Activated CD4-positive, alpha-beta memory T cell treated with anti-CD3 and anti-CD28 coated beads for 36 hours (primary cell): ENCODE results near the gene PLET1. TPM values are rescaled to one million over a fixed set of nuclear protein-coding genes. Genes with fewer than 3 reads are reported as not detected.

Experiments used
- CTCF ChIA-PET: fragments of 350-600 bp; sonication (Branson Sonifier 250); formaldehyde crosslinking; loops from one replicate; lab custom pipeline; 2021; ENCODE audit warnings: antibody characterized with exemption, inconsistent platforms; lab: Charles Lee
- POLR2A ChIA-PET: fragments of 350-600 bp; sonication (Branson Sonifier 250); formaldehyde crosslinking; loops from one replicate; lab custom pipeline; 2021; ENCODE audit warnings: antibody characterized with exemption; lab: Charles Lee
- DNase-seq: peaks from one replicate; pipeline ENCODE4 v3.0.0-alpha.2; 2020
- H3K27ac Mint-ChIP-seq: one replicate; pipeline ENCODE4 v1.8.0; 2021; ENCODE audit warnings: mixed read lengths
- H3K27me3 Mint-ChIP-seq: one replicate; pipeline ENCODE4 v1.8.0; 2021; ENCODE audit warnings: mixed read lengths
- H3K36me3 Mint-ChIP-seq: one replicate; pipeline ENCODE4 v1.8.0; 2021; ENCODE audit warnings: mixed read lengths
- H3K4me1 Mint-ChIP-seq: one replicate; pipeline ENCODE4 v1.8.0; 2021; ENCODE audit warnings: low read depth, mixed read lengths
- H3K4me3 Mint-ChIP-seq: one replicate; pipeline ENCODE4 v1.8.0; 2021; ENCODE audit warnings: mild to moderate bottlenecking, mixed read lengths
- H3K9me3 Mint-ChIP-seq: one replicate; pipeline ENCODE4 v1.8.0; 2021; ENCODE audit warnings: mixed read lengths
- intact Hi-C: fragments of 100-400 bp; cut with micrococcal nuclease; formaldehyde crosslinking; loops from one replicate; pipeline ENCODE4 v1.15.1; 2023
- total RNA-seq, 2 experiments: library from RNA; stranded (reverse); gene quantifications; one replicate each; pipeline ENCODE4 v1.2.3, GENCODE V29; 2021

The PLET1 gene
- total RNA-seq, 2 experiments from 2014 or later = not detected

DNA sequence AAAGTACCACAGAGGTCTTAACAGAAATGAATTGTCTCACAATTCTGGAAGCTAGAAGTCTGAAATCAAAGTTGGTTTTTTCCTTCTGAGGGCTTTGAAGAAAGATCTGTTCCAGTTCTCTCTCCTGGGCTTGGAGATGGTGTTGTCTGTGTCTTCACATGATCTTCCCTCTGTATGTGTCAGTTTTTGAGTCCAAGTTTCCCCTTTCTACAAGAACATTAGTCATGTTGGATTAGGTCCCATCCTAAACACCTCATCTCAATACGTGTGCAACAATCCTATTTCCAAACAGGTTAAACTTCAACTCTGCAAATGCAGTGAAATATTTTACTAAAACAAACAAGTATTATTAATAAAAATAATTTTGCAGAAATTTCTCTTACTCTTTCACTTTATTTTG is 37.5 kb downstream of the PLET1 start:
- ChIA-PET POLR2A (no interaction called here), CTCF (interaction anchor here (1.4 to 11.9 kb wide), 3 partner anchors 53 to 333 kb away, joined by 7 to 238 read pairs (median 20); no protein-coding TSS in a partner anchor)
- intact Hi-C loops = loop anchor here (10.0 kb wide), 1 partner anchor 1062 kb away; no protein-coding TSS in a partner anchor
- H3K4me3 Mint-ChIP-seq = no peak overlapping the region
- DNase-seq = no peak
- H3K4me1 Mint-ChIP-seq = peaks cover 15% of the 10 kb centered on the region
- H3K9me3 Mint-ChIP-seq = no peaks in the 10 kb centered on the region
- no peaks in the 10 kb centered on the region for H3K27me3 Mint-ChIP-seq
- H3K36me3 Mint-ChIP-seq = no peaks in the 10 kb centered on the region
- H3K27ac Mint-ChIP-seq = no peak overlapping the region

DNA sequence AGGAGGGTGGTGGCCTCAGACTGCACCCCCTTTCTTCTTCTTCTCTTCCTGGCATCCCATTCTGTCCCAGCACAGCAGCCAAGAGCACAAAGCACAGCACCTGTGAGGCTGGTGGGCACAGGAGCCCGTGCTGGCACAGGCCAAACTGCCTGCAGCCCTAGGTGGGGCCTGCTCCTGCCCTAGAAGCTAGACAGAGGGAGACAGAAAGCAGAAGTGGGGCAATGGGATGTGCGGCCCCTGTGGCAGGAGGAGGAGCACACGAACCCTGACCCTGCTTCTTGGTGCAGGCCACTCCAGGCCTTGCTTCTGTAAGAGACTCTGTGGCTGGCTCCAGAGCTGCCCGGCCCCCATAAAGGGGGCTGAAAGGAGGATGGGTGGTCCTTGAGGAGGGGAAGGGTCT is 38.4 kb downstream of the PLET1 start:
- intact Hi-C loops = loop anchor here (10.0 kb wide), 1 partner anchor 1062 kb away; no protein-coding TSS in a partner anchor
- no peak overlapping the region for H3K27ac Mint-ChIP-seq
- H3K36me3 Mint-ChIP-seq = no peaks in the 10 kb centered on the region
- no peak for DNase-seq
- ChIA-PET POLR2A (no interaction called here), CTCF (interaction anchor here (4.4 to 11.9 kb wide), 2 partner anchors 59 to 333 kb away, joined by 20 to 238 read pairs; no protein-coding TSS in a partner anchor)
- peaks cover 7% of the 10 kb centered on the region for H3K4me1 Mint-ChIP-seq
- no peak overlapping the region for H3K4me3 Mint-ChIP-seq
- H3K27me3 Mint-ChIP-seq = no peaks in the 10 kb centered on the region
- H3K9me3 Mint-ChIP-seq = no peaks in the 10 kb centered on the region

GRCh38 chr11:112221274-112221835 is 39.3 kb downstream of the PLET1 start:
- Mint-ChIP-seq H3K9me3 (no peaks in the 10 kb centered on the region), H3K36me3 (no peaks in the 10 kb centered on the region), H3K27me3 (no peaks in the 10 kb centered on the region), H3K4me1 (no peaks in the 10 kb centered on the region), H3K27ac (no peak overlapping the region), H3K4me3 (no peak overlapping the region)
- ChIA-PET POLR2A (no interaction called here), CTCF (interaction anchor here (0.6 to 11.9 kb wide), 9 partner anchors 24 to 1068 kb away, joined by 3 to 238 read pairs (median 3); no protein-coding TSS in a partner anchor)
- DNase-seq = no peak
- intact Hi-C loops = loop anchor here (10.0 kb wide), 1 partner anchor 1063 kb away; no protein-coding TSS in a partner anchor

GRCh38 chr11:112219476-112220232 is 41.0 kb downstream of the PLET1 start:
- Mint-ChIP-seq H3K27ac (no peak overlapping the region), H3K36me3 (no peaks in the 10 kb centered on the region), H3K9me3 (no peaks in the 10 kb centered on the region), H3K27me3 (no peaks in the 10 kb centered on the region), H3K4me1 (no peaks in the 10 kb centered on the region), H3K4me3 (no peak overlapping the region)
- ChIA-PET POLR2A (no interaction called here), CTCF (interaction anchor here (0.6 to 11.9 kb wide), 20 partner anchors 10 to 1069 kb away, joined by 3 to 238 read pairs (median 4); partner anchors contain the start of gene BCO2)
- DNase-seq = peak; percentile 25
- intact Hi-C loops = loop anchor here (1.0 to 10.0 kb wide), 4 partner anchors 61 to 1065 kb away; no protein-coding TSS in a partner anchor

DNA sequence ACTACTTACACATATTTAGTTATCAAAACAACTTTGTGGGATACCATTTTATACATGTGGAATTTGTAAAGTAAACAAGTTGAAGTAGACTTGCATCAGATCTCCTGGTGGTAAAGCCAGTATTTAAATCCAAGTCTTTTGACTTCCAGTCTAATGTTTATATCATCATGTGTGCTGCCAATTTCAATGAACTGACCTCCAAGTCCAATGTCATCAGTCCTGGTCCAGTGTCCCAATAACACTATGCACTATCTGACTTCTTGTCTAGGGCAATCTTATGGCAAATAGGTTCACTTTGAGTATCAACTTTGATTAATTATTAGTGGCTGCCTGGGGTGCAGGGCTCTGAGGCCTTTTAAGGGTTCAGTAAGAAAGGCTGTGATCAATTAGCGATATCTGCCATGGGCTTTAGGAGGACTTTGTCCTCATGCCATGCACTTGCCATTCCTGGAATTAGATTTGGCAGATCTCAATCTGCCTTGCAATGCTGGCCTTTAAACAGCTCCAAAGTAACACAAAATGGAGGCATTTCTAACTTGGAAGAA is 44.0 kb downstream of the PLET1 start:
- peaks cover 2% of the 10 kb centered on the region for H3K27me3 Mint-ChIP-seq
- H3K9me3 Mint-ChIP-seq = no peaks in the 10 kb centered on the region
- no peak for DNase-seq
- no peaks in the 10 kb centered on the region for H3K36me3 Mint-ChIP-seq
- ChIA-PET CTCF (interaction anchor here (1.2 to 11.9 kb wide), 3 partner anchors 64 to 339 kb away, joined by 4 to 238 read pairs (median 12); no protein-coding TSS in a partner anchor), POLR2A (no interaction called here)
- H3K4me1 Mint-ChIP-seq = peaks cover 1% of the 10 kb centered on the region
- no peak overlapping the region for H3K4me3 Mint-ChIP-seq
- no peak overlapping the region for H3K27ac Mint-ChIP-seq
- intact Hi-C loops = loop anchor here (10.0 kb wide), 1 partner anchor 338 kb away; no protein-coding TSS in a partner anchor

- no peak for DNase-seq
- Mint-ChIP-seq H3K27ac (no peak overlapping the region), H3K36me3 (no peaks in the 10 kb centered on the region), H3K27me3 (peaks cover 2% of the 10 kb centered on the region), H3K9me3 (no peaks in the 10 kb centered on the region), H3K4me3 (no peak overlapping the region), H3K4me1 (peaks cover 2% of the 10 kb centered on the region)
- CTCF ChIA-PET = interaction anchor here (1.2 to 11.9 kb wide), 2 partner anchors 65 to 340 kb away, joined by 4 to 238 read pairs; no protein-coding TSS in a partner anchor
- POLR2A ChIA-PET = no interaction called here
- intact Hi-C loops = loop anchor here (10.0 kb wide), 1 partner anchor 339 kb away; no protein-coding TSS in a partner anchor
Observed at GRCh38 chr11:112215621-112216020, 45.0 kb downstream of the PLET1 start.

- Mint-ChIP-seq H3K4me1 (peaks cover 2% of the 10 kb centered on the region), H3K27me3 (peaks cover 2% of the 10 kb centered on the region), H3K4me3 (no peak overlapping the region), H3K36me3 (no peaks in the 10 kb centered on the region), H3K9me3 (no peaks in the 10 kb centered on the region), H3K27ac (no peak overlapping the region)
- ChIA-PET CTCF (interaction anchor here (11.9 kb wide), 1 partner anchor 67 kb away, joined by 238 read pairs; no protein-coding TSS in a partner anchor), POLR2A (no interaction called here)
- intact Hi-C loops = loop anchor here (10.0 kb wide), 1 partner anchor 341 kb away; no protein-coding TSS in a partner anchor
- DNase-seq = no peak
Observed at GRCh38 chr11:112213753-112214152, 46.9 kb downstream of the PLET1 start.

DNA sequence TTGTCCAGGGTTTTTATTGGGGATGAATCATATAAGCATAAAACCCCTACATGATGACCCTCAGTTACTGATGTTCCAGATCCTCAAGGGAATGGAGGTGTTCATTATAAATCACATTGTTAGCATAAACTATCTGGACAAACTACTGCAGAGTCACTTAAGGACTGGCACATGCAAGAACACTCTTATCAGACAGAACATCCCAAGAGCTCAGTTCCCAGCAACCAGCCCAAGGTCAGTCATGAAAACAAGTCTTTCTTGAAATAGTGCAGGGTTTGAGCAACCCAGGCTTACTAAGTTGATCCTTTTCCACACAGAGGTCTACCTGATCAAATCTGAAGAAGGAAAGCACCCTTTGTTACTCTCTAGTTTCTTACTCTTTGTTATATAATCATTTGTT is 48.0 kb downstream of the PLET1 start:
- Mint-ChIP-seq H3K27ac (no peak overlapping the region), H3K27me3 (peaks cover 2% of the 10 kb centered on the region), H3K4me1 (peaks cover 2% of the 10 kb centered on the region), H3K36me3 (no peaks in the 10 kb centered on the region), H3K9me3 (no peaks in the 10 kb centered on the region), H3K4me3 (no peak overlapping the region)
- intact Hi-C loops = loop anchor here (10.0 kb wide), 1 partner anchor 342 kb away; no protein-coding TSS in a partner anchor
- no peak for DNase-seq
- CTCF ChIA-PET = interaction anchor here (0.6 kb wide), 1 partner anchor 100 kb away, joined by 4 read pairs; no protein-coding TSS in a partner anchor
- POLR2A ChIA-PET = no interaction called here

DNA sequence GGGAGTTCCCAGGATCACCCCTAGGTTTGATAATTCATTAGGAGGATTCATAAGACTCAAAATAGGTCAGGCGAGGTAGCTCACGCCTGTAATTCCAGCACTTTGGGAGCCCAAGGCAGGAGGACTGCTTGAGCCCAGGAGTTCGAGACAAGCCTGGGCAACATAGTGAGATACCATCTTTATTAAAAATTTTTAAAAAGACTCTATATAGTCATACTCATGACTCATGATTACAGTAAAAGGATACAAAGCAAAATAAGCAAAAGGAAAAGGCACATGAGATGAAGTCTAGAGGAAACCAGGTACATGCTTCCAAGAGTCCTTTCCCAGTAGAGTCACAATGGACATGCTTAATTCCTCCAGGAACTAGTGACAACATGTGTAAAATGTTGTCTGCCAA is 48.4 kb downstream of the PLET1 start:
- intact Hi-C loops = loop anchor here (10.0 kb wide), 1 partner anchor 343 kb away; no protein-coding TSS in a partner anchor
- no peak overlapping the region for H3K27ac Mint-ChIP-seq
- peaks cover 2% of the 10 kb centered on the region for H3K4me1 Mint-ChIP-seq
- H3K4me3 Mint-ChIP-seq = no peak overlapping the region
- H3K36me3 Mint-ChIP-seq = no peaks in the 10 kb centered on the region
- ChIA-PET POLR2A (no interaction called here), CTCF (no interaction called here)
- H3K9me3 Mint-ChIP-seq = no peaks in the 10 kb centered on the region
- peaks cover 2% of the 10 kb centered on the region for H3K27me3 Mint-ChIP-seq
- DNase-seq = no peak

GRCh38 chr11:112211536-112211935 is 49.1 kb downstream of the PLET1 start:
- intact Hi-C loops = loop anchor here (10.0 kb wide), 1 partner anchor 343 kb away; no protein-coding TSS in a partner anchor
- Mint-ChIP-seq H3K36me3 (no peaks in the 10 kb centered on the region), H3K9me3 (no peaks in the 10 kb centered on the region), H3K27ac (no peak overlapping the region), H3K27me3 (peaks cover 2% of the 10 kb centered on the region), H3K4me3 (no peak overlapping the region), H3K4me1 (peaks cover 2% of the 10 kb centered on the region)
- ChIA-PET POLR2A (no interaction called here), CTCF (no interaction called here)
- DNase-seq = no peak

DNA sequence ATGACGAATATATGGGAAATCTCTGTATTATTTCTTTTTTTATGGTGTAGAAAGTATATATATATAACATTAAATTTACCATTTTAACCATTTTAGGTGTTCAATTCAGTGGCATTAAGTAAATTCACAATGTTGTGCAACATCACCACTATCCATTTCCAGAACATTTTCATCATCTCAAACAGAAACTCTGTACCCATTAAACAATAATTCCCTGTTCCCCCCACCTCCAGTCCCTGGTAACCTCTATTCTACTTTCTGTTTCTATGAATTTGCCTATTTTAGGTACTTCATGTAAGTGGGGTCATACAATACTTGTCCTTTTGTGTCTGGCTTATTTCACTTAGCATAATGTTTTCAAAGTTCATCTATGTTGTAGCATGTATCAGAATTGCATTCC is 49.8 kb downstream of the PLET1 start:
- H3K4me3 Mint-ChIP-seq = no peak overlapping the region
- ChIA-PET POLR2A (no interaction called here), CTCF (no interaction called here)
- intact Hi-C loops = loop anchor here (10.0 kb wide), 1 partner anchor 344 kb away; no protein-coding TSS in a partner anchor
- peaks cover 2% of the 10 kb centered on the region for H3K4me1 Mint-ChIP-seq
- no peak for DNase-seq
- H3K27me3 Mint-ChIP-seq = peaks cover 2% of the 10 kb centered on the region
- H3K36me3 Mint-ChIP-seq = no peaks in the 10 kb centered on the region
- no peaks in the 10 kb centered on the region for H3K9me3 Mint-ChIP-seq
- H3K27ac Mint-ChIP-seq = no peak overlapping the region
